ENCODE data around the gene AUH.
A peak's percentile ranks its signal among the peaks of the same experiment; 100 is the strongest.

DNA sequence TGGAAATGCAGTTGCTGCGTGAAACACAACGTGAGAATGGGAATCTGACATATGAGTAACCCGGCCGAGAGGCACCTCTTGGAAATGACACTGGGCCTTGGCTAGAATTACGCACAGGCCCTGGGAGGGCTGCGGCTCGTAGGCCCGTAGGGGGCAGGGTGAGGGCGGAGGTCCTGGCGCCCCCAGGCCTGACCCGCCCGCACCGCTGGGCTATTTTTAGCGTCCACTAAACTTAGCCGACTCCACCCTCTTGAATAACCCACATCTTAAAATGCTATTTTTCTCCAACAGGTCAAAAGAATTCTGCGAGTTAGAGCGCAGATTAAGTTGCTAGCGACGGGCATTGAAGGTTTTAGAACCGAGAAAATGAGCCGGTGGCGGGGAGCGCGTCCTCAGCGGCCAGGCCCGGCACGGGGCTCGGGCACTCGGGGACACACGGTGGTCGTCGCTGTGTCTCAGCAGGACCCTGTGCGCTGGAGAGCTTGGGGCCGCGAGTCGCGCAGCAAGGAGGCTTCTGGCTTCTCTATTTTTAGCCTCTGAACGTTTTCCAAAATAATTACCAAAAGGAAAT, 168.5 kb downstream of the AUH start:
- TF ChIP-seq USF1 (IDR thresholded peaks at IDR 0.05), result no peak
- TF ChIP-seq TAF1 (IDR thresholded peaks at IDR 0.05; ENCODE audit: low read depth), result no peak
- 0 out of 2 replicates have a peak, but pooled peaks have one; percentile 17 for TF ChIP-seq TEAD4 (IDR thresholded peaks at IDR 0.05)

Measured in Ishikawa (cell line).